NCI-H187 treated with DMSO at 0.1 percent for 48 hours (cell line): Measurements from ENCODE around the gene EIF4G1.

Experiments used
- DNase-seq: peaks from one replicate; lab custom pipeline; 2025; lab: John Stamatoyannopoulos, UW

Gene EIF4G1

GRCh38 chr3:184352149-184352785 is 37.9 kb downstream of the EIF4G1 start:
- no peak for DNase-seq

GRCh38 chr3:184352897-184353545 is 38.6 kb downstream of the EIF4G1 start:
- no peak for DNase-seq

GRCh38 chr3:184353546-184353941 is 39.1 kb downstream of the EIF4G1 start:
- no peak for DNase-seq

GRCh38 chr3:184354121-184354728 is 39.8 kb downstream of the EIF4G1 start:
- DNase-seq = no peak

GRCh38 chr3:184354754-184355153 is 40.3 kb downstream of the EIF4G1 start:
- DNase-seq = no peak

GRCh38 chr3:184355261-184356040 is 41.0 kb downstream of the EIF4G1 start:
- DNase-seq = no peak

- DNase-seq = no peak
Measured at GRCh38 chr3:184357248-184358123, 43.1 kb downstream of the EIF4G1 start.

- no peak for DNase-seq
Measured at GRCh38 chr3:184358124-184358767, 43.8 kb downstream of the EIF4G1 start.

GRCh38 chr3:184358921-184359350 is 44.5 kb downstream of the EIF4G1 start:
- DNase-seq = no peak

- DNase-seq = no peak
Measured at GRCh38 chr3:184359610-184360009, 45.2 kb downstream of the EIF4G1 start.

- DNase-seq = no peak
Measured at GRCh38 chr3:184360070-184360928, 45.9 kb downstream of the EIF4G1 start.

- DNase-seq = no peak
Measured at GRCh38 chr3:184360929-184361531, 46.6 kb downstream of the EIF4G1 start.

- DNase-seq = no peak
Measured at GRCh38 chr3:184361532-184361931, 47.1 kb downstream of the EIF4G1 start, which contains the start of the genes CLCN2 and POLR2H. Gene CLCN2 (minus strand): TSS chr3:184361605. CDS start chr3:184361479, 126 bp downstream. Gene POLR2H (plus strand): TSS chr3:184361710. CDS start chr3:184363493, 1,783 bp downstream.

- no peak for DNase-seq
Measured at GRCh38 chr3:184361932-184362667, 47.7 kb downstream of the EIF4G1 start.

- peak; percentile 80 for DNase-seq
Measured at GRCh38 chr3:184362668-184363546, 48.5 kb downstream of the EIF4G1 start.

- DNase-seq = no peak
Measured at GRCh38 chr3:184366619-184367289, 52.3 kb downstream of the EIF4G1 start.

GRCh38 chr3:184368116-184368515 is 53.7 kb downstream of the EIF4G1 start:
- no peak for DNase-seq
